ENCODE measurements around the gene IFNGR1. TPM values are rescaled to one million over a fixed set of nuclear protein-coding genes. Genes with fewer than 3 reads are reported as not detected.

Gene IFNGR1
- total and polyA plus RNA-seq, 8 donors, result 70.9 to 171 (median 76.7) TPM

- TF ChIP-seq CTCF (IDR thresholded peaks at IDR 0.05), result no peak
- ATAC-seq (no peak), DNase-seq (peak in 2 of 4 donors; percentile 70 to 73)
- peaks cover 0 to 8% of the 10 kb centered on the region in 2 donors for H3K4me1 ChIP-seq
- intact Hi-C loops (cut with DNase I), result no loop called here
- H3K36me3 ChIP-seq, result peaks cover 0 to 2% of the 10 kb centered on the region in 2 donors
- no peaks in the 10 kb centered on the region for H3K27me3 ChIP-seq
- H3K9me3 ChIP-seq, result peaks cover 0 to 36% of the 10 kb centered on the region in 2 donors
- peak overlapping the region in 1 of 2 donors; percentile 20 for H3K27ac ChIP-seq
- no peak overlapping the region for H3K4me3 ChIP-seq
Observed at GRCh38 chr6:137191670-137192069, 27.5 kb downstream of the IFNGR1 start.

- no peak for TF ChIP-seq CTCF (IDR thresholded peaks at IDR 0.05)
- Histone ChIP-seq H3K36me3 (no peaks in the 10 kb centered on the region), H3K27ac (no peak overlapping the region), H3K4me1 (peaks cover 0 to 8% of the 10 kb centered on the region in 2 donors), H3K27me3 (no peaks in the 10 kb centered on the region), H3K9me3 (peaks cover 0 to 39% of the 10 kb centered on the region in 2 donors), H3K4me3 (no peak overlapping the region)
- ATAC-seq (no peak), DNase-seq (peak in 1 of 4 donors; percentile 51)
- intact Hi-C loops (cut with DNase I), result no loop called here
Observed at GRCh38 chr6:137191236-137191635, 27.9 kb downstream of the IFNGR1 start.

- intact Hi-C loops (cut with DNase I), result no loop called here
- peaks cover 0 to 45% of the 10 kb centered on the region in 2 donors for H3K9me3 ChIP-seq
- DNase-seq (peak in 1 of 4 donors; percentile 49), ATAC-seq (peak; percentile 47)
- H3K4me3 ChIP-seq, result no peak overlapping the region
- no peak overlapping the region for H3K27ac ChIP-seq
- no peak for TF ChIP-seq CTCF (IDR thresholded peaks at IDR 0.05)
- H3K27me3 ChIP-seq, result no peaks in the 10 kb centered on the region
- H3K36me3 ChIP-seq, result no peaks in the 10 kb centered on the region
- H3K4me1 ChIP-seq, result peaks cover 0 to 3% of the 10 kb centered on the region in 2 donors
Observed at GRCh38 chr6:137190583-137191094, 28.5 kb downstream of the IFNGR1 start.

GRCh38 chr6:137188855-137189254, 30.3 kb downstream of the IFNGR1 start:
- Histone ChIP-seq H3K27ac (no peak overlapping the region), H3K4me1 (no peaks in the 10 kb centered on the region), H3K27me3 (no peaks in the 10 kb centered on the region), H3K4me3 (no peak overlapping the region), H3K9me3 (peaks cover under 1 to 62% of the 10 kb centered on the region in 2 donors), H3K36me3 (no peaks in the 10 kb centered on the region)
- no peak for TF ChIP-seq CTCF (IDR thresholded peaks at IDR 0.05)
- ATAC-seq, result no peak
- intact Hi-C loops (cut with DNase I), result no loop called here
- DNase-seq, result no peak

- no peak for TF ChIP-seq CTCF (IDR thresholded peaks at IDR 0.05)
- Histone ChIP-seq H3K36me3 (no peaks in the 10 kb centered on the region), H3K27ac (no peak overlapping the region), H3K4me3 (no peak overlapping the region), H3K4me1 (no peaks in the 10 kb centered on the region), H3K27me3 (no peaks in the 10 kb centered on the region), H3K9me3 (peaks cover 3 to 95% of the 10 kb centered on the region in 2 donors)
- DNase-seq, result no peak
- ATAC-seq, result no peak
- intact Hi-C loops (cut with DNase I), result no loop called here
Observed at GRCh38 chr6:137185290-137185689, 33.9 kb downstream of the IFNGR1 start.

Measured in left lung (tissue), 10 donors.